Kidney (tissue), 14 donors: ENCODE measurements around the gene HIP1R. TPM values are rescaled to one million over a fixed set of nuclear protein-coding genes. Genes with fewer than 3 reads are reported as not detected.

ENCODE experiments used
- DNase-seq, 5 donors: peaks; one replicate each; pipeline ENCODE4 v3.0.0-alpha.2; 2013 to 2020
- FAIRE-seq: peaks from 2 replicates; lab custom pipeline; 2012; peaks lifted over from hg19 to GRCh38; lab: Jason Lieb, UNC
- H3K27ac ChIP-seq, 2 donors: one replicate each; pipeline ENCODE4 v1.7.0; 2013; ENCODE audit warnings: low read depth in 2 of 2, low read length in 2 of 2, inconsistent platforms in 1 of 2
- H3K27me3 ChIP-seq: one replicate; pipeline ENCODE4 v1.7.1; 2013; ENCODE audit warnings: low read length, inconsistent platforms; ENCODE audit not compliant: control insufficient read depth, insufficient read depth
- H3K36me3 ChIP-seq, 3 donors: one replicate each; pipeline versions ENCODE4 v1.7.0 to v1.7.1; 2013; ENCODE audit warnings: low read length in 3 of 3, control low read depth in 1 of 3, inconsistent platforms in 1 of 3; ENCODE audit not compliant: insufficient read depth in 3 of 3, control insufficient read depth in 2 of 3
- H3K4me1 ChIP-seq, 3 donors: one replicate each; pipeline versions ENCODE4 v1.7.0 to v1.7.1; 2013; ENCODE audit warnings: low read length in 3 of 3, inconsistent platforms in 1 of 3, low read depth in 1 of 3; ENCODE audit not compliant: control insufficient read depth in 2 of 3, insufficient read depth in 2 of 3
- H3K4me3 ChIP-seq, 3 donors: one replicate each; pipeline versions ENCODE4 v1.7.0 to v1.8.1; 2013; ENCODE audit warnings: low read length in 3 of 3, control low read depth in 1 of 3, inconsistent platforms in 1 of 3
- H3K9ac ChIP-seq, 3 donors: one replicate each; pipeline versions ENCODE4 v1.7.0 to v1.7.1; 2013; ENCODE audit warnings: low read length in 3 of 3, control low read depth in 1 of 3, inconsistent platforms in 1 of 3
- H3K9me3 ChIP-seq, 3 donors: one replicate each; pipeline versions ENCODE4 v1.7.0 to v1.7.1; 2013; ENCODE audit warnings: low read length in 3 of 3, control low read depth in 1 of 3, inconsistent platforms in 1 of 3; ENCODE audit not compliant: control insufficient read depth in 2 of 3, insufficient read depth in 1 of 3
- intact Hi-C: fragments of 100-400 bp; cut with DNase I; formaldehyde crosslinking; loops from one replicate; pipeline ENCODE4 v1.11.1; 2022
- polyA plus RNA-seq: library from polyadenylated mRNA; stranded (reverse); fragments of 350-450 nt; fragmentation: Illumina TruSeq; extraction: RNeasy Lipid Tissue Mini Kit (QIAGEN cat#74804); gene quantifications from one replicate; pipeline ENCODE4 v1.2.3, GENCODE V29; 2014; ENCODE audit warnings: low read depth, low replicate concordance; ENCODE audit not compliant: insufficient read depth
- total RNA-seq: library from RNA; stranded (reverse); fragmentation: NEBNext Ultra II Directional; extraction: Animal tissue kit (Norgen Biotek cat#: 25700); gene quantifications from one replicate; pipeline ENCODE4 v1.2.1, GENCODE V29; 2021
- TF ChIP-seq, protein P1 (sequence below): IDR thresholded peaks from 3 replicates; pipeline ENCODE4 v1.5.1; 2012; ENCODE audit warnings: mild to moderate bottlenecking, moderate library complexity, borderline replicate concordance; ENCODE audit not compliant: insufficient read depth; ENCODE audit errors: extremely low read depth
- donor health status: control.
- donor health status: control.
- donor health status: control.
- donor health status: control.
- donor health status: control.
- donor health status: DM: yes; HTN: yes; CAD: no.
- donor health status: Normal renal cell carcinoma (clear cell type).

HIP1R gene
- total and polyA plus RNA-seq, 2 donors from 2014 or later: 39.4 to 87.8 TPM

DNA sequence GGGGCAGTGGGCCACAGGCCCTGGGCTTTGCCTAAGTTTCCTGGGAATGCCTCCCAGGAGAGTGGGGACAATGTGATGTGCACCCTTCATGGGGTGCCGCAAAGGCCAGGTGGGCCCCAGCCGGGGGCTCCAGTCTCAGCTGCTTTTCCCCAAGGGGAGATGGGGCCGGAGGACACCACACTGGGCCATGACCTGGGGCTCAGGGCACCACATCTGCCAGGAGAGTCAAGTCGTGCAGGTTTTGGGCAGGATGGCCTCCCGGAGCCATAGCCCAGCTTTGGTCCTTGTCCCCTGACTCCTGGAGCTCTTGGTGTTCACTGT, 12.2 kb downstream of the HIP1R start:
- H3K9ac ChIP-seq: no peak overlapping the region
- no peaks in the 10 kb centered on the region for H3K27me3 ChIP-seq
- intact Hi-C loops: no loop called here
- FAIRE-seq: no peak
- no peaks in the 10 kb centered on the region for H3K9me3 ChIP-seq
- TF ChIP-seq, protein P1, sequence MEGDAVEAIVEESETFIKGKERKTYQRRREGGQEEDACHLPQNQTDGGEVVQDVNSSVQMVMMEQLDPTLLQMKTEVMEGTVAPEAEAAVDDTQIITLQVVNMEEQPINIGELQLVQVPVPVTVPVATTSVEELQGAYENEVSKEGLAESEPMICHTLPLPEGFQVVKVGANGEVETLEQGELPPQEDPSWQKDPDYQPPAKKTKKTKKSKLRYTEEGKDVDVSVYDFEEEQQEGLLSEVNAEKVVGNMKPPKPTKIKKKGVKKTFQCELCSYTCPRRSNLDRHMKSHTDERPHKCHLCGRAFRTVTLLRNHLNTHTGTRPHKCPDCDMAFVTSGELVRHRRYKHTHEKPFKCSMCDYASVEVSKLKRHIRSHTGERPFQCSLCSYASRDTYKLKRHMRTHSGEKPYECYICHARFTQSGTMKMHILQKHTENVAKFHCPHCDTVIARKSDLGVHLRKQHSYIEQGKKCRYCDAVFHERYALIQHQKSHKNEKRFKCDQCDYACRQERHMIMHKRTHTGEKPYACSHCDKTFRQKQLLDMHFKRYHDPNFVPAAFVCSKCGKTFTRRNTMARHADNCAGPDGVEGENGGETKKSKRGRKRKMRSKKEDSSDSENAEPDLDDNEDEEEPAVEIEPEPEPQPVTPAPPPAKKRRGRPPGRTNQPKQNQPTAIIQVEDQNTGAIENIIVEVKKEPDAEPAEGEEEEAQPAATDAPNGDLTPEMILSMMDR: no peak
- no peak overlapping the region for H3K4me3 ChIP-seq
- peaks cover 0 to 10% (median 2%) of the 10 kb centered on the region in 3 donors for H3K36me3 ChIP-seq
- peaks cover 0 to 38% (median 25%) of the 10 kb centered on the region in 3 donors for H3K4me1 ChIP-seq
- H3K27ac ChIP-seq: no peak overlapping the region
- DNase-seq: peak in 2 of 5 donors; percentile 37 to 61

DNA sequence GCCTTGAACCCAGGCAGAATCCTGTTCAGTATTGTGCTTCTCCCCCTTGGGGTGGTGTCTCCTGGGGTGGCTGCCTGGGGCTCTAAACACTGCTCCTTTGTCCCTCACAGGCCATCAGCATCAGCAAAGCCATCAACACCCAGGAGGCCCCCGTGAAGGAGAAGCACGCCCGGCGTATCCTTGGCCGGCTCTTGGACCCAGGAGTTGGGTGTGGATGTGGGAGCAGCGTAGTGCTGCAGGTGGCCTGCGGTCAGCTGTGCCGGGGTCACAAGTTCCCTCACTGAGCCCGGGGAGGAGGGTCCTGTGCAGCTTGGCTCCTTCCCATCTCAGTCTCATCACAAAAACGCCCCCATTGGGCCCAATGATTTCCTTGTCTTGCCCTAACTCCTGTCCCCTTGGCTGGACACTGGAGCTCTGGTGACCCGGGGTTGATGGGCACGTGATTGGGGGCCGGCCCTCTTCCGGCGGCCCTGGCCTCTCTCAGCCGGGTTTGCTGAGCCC, 12.7 kb downstream of the HIP1R start:
- intact Hi-C loops: no loop called here
- H3K4me1 ChIP-seq: peaks cover 0 to 33% (median 20%) of the 10 kb centered on the region in 3 donors
- TF ChIP-seq, protein P1: no peak

DNA sequence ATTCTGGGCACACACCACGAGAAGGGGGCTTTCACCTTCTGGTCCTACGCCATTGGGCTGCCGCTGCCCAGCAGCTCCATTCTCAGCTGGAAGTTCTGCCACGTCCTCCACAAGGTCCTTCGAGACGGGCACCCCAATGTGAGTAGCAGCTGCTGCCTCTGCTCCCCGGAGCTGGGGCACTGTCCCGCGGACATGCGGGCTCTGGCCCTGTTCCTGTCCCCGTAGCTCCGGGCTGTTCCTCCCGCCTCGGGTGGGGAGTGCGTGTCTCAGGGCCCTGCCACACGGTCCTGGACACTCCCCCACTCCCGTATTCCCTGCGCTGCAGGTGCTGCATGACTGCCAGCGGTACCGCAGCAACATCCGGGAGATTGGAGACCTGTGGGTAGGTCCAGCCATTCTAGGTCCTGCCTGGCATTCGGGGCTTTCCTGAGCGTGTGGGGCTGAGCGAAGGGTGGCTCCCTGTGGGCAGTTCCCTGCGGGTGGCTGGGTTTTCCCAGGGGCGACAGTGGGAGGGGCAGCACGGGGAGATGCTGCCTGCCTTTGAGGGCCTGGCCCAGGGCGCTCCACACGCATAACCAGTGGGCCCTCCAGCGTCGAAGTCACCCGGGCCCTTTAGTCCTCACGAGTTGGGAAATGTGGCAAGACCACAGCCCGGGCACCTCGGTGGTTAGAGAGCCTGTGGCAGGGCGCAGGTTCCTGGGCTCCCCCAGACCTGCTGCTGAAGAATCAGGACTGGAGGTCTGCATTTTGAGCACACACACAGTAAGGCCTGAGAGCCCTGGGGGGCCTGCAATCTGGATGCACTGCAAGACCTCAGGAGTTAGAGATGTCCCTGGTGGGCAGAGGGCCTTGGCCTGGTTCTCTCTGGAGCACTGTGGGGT, 13.5 kb downstream of the HIP1R start:
- H3K4me3 ChIP-seq: no peak overlapping the region
- no peaks in the 10 kb centered on the region for H3K9me3 ChIP-seq
- DNase-seq (peak in 1 of 5 donors; percentile 60), FAIRE-seq (no peak)
- H3K4me1 ChIP-seq: peaks cover 0 to 26% (median 13%) of the 10 kb centered on the region in 3 donors
- H3K27me3 ChIP-seq: no peaks in the 10 kb centered on the region
- no peak overlapping the region for H3K27ac ChIP-seq
- H3K36me3 ChIP-seq: peaks cover 0 to 12% (median 2%) of the 10 kb centered on the region in 3 donors
- intact Hi-C loops: no loop called here
- TF ChIP-seq, protein P1: no peak
- no peak overlapping the region for H3K9ac ChIP-seq

More for the DNA sequence above, 12.7 kb downstream of the HIP1R start:
- Histone ChIP-seq H3K4me3 (no peak overlapping the region), H3K27ac (no peak overlapping the region), H3K27me3 (no peaks in the 10 kb centered on the region), H3K36me3 (peaks cover 0 to 12% (median 2%) of the 10 kb centered on the region in 3 donors), H3K9ac (no peak overlapping the region), H3K9me3 (no peaks in the 10 kb centered on the region)
- FAIRE-seq (no peak), DNase-seq (peak in 1 of 5 donors; percentile 37)
